IPS-11a (cell line): Measurements from ENCODE around the gene DOK3.

Experiments used
- H3K4me3 ChIP-seq: one replicate; pipeline ENCODE4 v1.5.1; 2013; ENCODE audit warnings: low read depth, low read length, control low read depth

The DOK3 gene

GRCh38 chr5:177469750-177470525 is 39.7 kb downstream of the DOK3 start:
- no peak overlapping the region for H3K4me3 ChIP-seq

- H3K4me3 ChIP-seq, result no peak overlapping the region
Measured at GRCh38 chr5:177468685-177469628, 40.7 kb downstream of the DOK3 start.

DNA sequence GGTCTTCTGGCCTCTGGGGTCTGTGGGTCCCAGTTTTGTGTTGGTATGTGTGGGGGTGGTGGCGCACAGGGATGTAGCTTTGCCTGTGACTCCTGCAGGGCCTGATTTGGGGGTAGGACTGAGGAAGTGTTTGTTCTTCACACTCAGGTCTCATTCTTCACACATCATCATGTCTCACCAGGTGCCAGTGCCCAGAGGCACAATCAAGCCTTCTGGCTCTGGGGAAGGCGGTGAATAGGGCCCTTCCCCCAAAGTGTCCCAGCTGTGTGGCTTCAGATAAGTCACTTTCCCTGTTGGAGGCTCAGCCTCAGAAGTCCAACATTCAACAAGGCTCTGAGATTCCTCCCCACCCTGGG is 41.3 kb downstream of the DOK3 start:
- no peak overlapping the region for H3K4me3 ChIP-seq

DNA sequence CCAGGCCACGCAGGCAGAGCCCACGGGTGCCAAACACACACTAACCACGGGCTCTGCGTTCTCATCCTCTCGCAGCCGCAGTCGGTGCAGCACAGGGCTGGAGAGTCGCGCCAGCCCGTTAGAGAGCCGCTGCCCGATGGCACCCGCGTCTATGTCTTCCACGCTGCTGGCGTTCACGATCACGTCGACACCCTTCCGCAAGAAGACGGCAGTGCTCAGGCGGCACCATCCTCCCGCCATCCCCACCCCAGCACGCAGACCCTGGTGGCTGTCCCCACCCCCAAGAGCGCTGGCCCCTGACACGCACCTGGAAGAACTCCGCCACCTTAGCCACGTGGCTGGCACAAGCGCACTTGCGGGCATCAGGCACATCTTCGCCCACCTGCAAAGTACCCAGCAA is 42.2 kb downstream of the DOK3 start:
- no peak overlapping the region for H3K4me3 ChIP-seq

DNA sequence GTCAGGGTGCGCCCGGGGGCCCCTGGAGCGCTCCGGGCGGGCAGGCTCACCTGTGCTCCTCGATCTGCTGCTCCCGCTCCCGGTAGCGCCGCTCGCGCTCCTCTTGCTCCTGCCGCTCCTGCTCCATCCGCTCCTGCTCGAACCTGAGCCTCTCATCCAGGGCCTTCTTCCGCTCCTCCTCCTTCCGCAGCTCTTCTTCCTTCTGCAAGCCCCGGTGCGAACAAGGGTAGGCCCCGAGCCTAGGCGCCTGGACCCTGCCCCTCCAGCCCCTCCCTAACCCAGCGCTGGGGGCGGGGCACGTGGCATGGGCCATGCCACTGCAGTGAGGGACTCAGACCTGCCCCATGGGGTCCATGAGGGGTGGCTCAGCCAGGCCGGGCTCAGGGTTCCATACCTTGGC is 42.8 kb downstream of the DOK3 start:
- no peak overlapping the region for H3K4me3 ChIP-seq

DNA sequence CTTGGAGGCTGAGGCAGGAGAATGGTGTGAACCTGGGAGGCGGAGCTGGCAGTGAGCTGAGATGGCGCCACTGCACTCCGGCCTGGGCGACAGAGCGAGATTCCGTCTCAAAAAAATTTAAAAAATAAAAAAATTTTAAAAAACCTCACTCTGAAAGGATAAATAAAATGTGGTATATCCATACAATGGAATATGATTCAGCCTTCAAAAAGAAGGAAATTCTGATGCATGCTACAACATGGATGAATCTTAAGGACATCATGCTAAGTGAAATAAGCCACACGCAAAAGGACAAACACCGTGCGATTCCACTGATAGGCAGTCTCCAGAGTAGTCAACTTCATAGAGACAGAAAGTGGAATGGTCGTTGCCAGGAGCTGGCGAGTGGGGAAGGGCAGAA is 44.6 kb downstream of the DOK3 start:
- no peak overlapping the region for H3K4me3 ChIP-seq

GRCh38 chr5:177462021-177462670 is 47.5 kb downstream of the DOK3 start:
- H3K4me3 ChIP-seq, result no peak overlapping the region

GRCh38 chr5:177459819-177460628 is 49.6 kb downstream of the DOK3 start:
- H3K4me3 ChIP-seq, result no peak overlapping the region

DNA sequence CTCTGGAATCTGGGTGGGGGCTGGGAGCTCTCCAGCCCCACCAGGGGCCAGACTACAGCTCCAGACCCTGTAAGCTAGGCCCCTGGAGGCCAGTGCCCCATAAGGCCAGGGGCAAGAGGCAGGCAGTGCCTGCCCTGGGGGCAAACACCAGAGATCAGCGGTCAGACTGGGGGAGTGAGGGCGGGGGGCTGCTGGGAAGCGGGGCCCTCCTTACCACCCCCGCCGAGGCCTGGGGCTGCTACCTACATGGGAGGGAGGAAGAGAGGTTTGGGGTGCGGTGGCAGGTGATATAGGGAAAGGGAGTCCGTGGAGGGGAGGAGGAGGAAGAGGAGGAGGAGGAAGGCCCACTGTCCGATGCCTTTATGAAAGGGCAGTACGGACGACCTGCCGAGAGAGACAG is 50.3 kb downstream of the DOK3 start:
- no peak overlapping the region for H3K4me3 ChIP-seq

DNA sequence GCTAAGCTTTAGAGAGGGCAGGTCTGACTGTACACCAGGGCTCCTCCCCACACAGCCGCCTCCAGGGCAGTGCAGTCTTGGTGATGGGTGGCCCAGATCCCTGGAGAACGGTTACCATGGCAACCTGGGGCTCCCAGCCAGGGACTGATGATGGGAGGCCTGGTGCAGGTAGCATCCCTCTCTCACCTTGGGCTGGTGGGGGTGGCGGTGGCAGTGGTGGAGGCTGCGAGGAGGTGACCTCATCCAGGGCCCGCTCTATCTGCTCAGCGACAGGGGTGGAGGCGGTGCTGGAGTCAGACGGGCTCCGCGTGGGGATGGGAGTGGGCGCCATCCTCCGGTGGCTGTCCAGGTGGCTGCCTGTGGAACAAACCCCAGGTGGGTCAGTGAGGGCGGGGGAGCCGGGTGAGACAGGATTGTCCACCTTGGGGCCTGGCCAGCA is 50.7 kb downstream of the DOK3 start:
- H3K4me3 ChIP-seq, result no peak overlapping the region

GRCh38 chr5:177457852-177458681 is 51.6 kb downstream of the DOK3 start:
- H3K4me3 ChIP-seq, result no peak overlapping the region

DNA sequence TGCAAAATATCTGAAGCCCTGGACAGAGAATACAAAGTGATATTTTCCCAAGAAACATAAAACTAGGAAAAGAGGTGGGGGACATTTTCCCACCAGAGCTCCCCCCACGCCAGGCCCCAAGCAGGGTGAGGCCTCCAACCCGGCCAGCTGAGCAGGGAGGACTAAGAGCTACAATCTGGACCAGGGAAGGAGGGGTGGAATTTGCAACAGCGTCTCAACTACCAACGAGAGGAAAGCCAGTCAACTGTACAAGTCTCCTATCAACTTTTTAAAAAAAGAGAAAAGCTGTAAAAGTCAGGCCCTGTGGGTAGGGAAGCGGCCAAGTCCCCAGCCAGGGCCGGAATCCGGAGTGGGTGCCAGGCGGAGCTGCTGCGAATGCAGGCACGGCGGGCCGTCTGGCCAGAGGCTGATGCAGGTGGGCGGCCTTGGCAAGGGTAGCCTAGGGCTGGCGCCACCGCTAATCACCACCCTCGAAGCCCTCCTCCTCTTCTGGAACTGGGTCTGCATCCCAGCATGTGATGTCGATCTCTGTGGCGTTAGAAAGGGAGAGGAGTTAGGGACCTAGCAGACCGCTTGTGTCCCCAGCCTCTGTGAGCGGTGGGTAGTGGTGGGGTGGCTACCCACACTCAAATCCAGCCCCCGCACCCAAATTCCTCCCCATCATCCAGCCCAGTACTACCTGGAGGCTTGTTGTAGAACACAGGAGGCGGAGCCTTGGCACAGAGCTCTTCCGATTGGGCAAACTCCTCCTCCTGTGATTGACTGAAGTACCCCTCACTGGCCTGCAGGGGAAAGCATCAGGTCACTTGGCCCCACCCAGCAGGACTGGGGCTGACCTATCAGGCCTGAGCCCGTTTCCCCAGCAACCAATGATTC is 52.4 kb downstream of the DOK3 start:
- no peak overlapping the region for H3K4me3 ChIP-seq

GRCh38 chr5:177456591-177456964 is 53.0 kb downstream of the DOK3 start:
- H3K4me3 ChIP-seq, result no peak overlapping the region

GRCh38 chr5:177455661-177456590 is 53.7 kb downstream of the DOK3 start:
- H3K4me3 ChIP-seq, result peak overlapping the region; percentile 67

GRCh38 chr5:177455036-177455660 is 54.5 kb downstream of the DOK3 start:
- peak overlapping the region; percentile 67 for H3K4me3 ChIP-seq

GRCh38 chr5:177454397-177455035 is 55.1 kb downstream of the DOK3 start:
- peak overlapping the region; percentile 67 for H3K4me3 ChIP-seq

DNA sequence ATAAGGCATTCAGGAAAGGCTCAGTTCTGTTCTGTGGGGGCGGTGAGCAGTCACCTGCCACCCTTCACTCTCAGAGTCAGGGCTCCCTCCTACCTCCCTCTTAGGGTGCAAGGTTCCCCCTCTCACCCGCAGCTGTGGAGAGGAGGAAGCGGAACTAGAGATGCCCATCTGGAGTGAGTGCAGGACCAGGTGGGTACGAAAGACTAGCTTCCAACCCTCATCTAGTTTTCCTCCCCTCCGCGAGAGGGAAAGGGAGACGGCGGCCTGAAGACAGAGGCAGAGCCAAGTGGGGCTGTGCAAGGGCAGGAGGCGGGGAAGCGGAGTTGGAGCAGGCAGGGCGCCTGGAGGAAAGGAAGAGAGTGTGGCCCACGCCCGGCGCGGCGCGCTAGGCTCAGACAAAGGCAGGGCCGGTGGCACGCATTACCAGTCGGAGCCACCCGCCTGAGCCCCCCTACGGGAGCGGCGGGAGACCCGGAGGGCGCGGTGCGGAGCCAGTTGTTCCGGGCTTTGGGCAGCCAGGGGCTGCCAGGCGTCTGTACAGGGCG is 55.7 kb downstream of the DOK3 start:
- peak overlapping the region; percentile 67 for H3K4me3 ChIP-seq
